ENCODE data around the gene ZNF705A.
"Not testable (repeated sequence)": the region's sequence is repeated elsewhere in the genome, so short reads cannot be mapped to it uniquely, and the experiment has no call there.

DNA sequence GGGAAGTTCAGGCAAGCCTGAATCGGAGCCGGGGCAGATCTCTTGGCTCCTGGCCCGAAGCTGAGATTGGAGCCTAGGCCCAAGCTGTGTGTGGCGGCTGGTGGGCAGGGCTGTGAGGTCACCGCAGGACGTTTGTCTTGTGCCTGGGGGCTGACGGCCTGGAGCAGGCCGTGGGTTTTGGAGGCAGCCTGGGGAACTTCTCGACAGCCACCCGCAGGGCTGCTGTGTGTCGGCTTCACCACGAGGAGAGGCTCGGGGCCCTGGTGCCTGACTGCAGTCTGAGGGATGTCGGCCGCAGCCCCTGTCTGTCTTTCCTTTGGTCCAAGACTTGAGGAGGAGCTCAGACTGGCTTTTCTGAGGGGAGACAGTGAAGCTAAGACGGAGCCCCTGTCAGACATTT lies 65.5 kb downstream of the ZNF705A start:
- TF ChIP-seq, protein P1, sequence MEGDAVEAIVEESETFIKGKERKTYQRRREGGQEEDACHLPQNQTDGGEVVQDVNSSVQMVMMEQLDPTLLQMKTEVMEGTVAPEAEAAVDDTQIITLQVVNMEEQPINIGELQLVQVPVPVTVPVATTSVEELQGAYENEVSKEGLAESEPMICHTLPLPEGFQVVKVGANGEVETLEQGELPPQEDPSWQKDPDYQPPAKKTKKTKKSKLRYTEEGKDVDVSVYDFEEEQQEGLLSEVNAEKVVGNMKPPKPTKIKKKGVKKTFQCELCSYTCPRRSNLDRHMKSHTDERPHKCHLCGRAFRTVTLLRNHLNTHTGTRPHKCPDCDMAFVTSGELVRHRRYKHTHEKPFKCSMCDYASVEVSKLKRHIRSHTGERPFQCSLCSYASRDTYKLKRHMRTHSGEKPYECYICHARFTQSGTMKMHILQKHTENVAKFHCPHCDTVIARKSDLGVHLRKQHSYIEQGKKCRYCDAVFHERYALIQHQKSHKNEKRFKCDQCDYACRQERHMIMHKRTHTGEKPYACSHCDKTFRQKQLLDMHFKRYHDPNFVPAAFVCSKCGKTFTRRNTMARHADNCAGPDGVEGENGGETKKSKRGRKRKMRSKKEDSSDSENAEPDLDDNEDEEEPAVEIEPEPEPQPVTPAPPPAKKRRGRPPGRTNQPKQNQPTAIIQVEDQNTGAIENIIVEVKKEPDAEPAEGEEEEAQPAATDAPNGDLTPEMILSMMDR (IDR thresholded peaks at IDR 0.05): not testable (repeated sequence)
- not testable (repeated sequence) for TF ChIP-seq POLR2A (IDR thresholded peaks at IDR 0.05)

Data from right lobe of liver (tissue), 4 donors.